Brain microvascular endothelial cell (primary cell): ENCODE measurements around the gene CCM2.

Source experiments
- DNase-seq: peaks from one replicate; pipeline ENCODE4 v3.0.0-alpha.2; 2020
- H3K27ac ChIP-seq: fragments of 250-450 bp; sonication (Bioruptor Pico); 2 replicates; pipeline ENCODE4 v1.5.1; 2020; ENCODE audit warnings: mild to moderate bottlenecking, moderate library complexity
- H3K27me3 ChIP-seq: fragments of 250-450 bp; sonication (Bioruptor Pico); replicated peaks from 2 replicates; pipeline ENCODE4 v1.5.1; 2020; ENCODE audit warnings: mild to moderate bottlenecking
- H3K36me3 ChIP-seq: fragments of 250-450 bp; sonication (Bioruptor Pico); replicated peaks from 2 replicates; pipeline ENCODE4 v1.5.1; 2020; ENCODE audit warnings: mild to moderate bottlenecking
- H3K4me3 ChIP-seq: 2 replicates; pipeline ENCODE4 v1.5.1; 2011; ENCODE audit warnings: low read depth, mild to moderate bottlenecking, control low read depth, low read length, moderate library complexity
- CTCF ChIP-seq: IDR thresholded peaks from 2 replicates; pipeline ENCODE4 v1.5.1; 2011; ENCODE audit warnings: low read depth, mild to moderate bottlenecking, moderate library complexity, low read length, control low read depth, inconsistent platforms; ENCODE audit errors: missing control alignments
- in situ Hi-C: cut with HindIII; loops from 2 replicates; pipeline ENCODE4 v1.10.0; 2017; ENCODE audit warnings: low sequenced_read_pairs, low pct_ligation_motif_present

CCM2 gene

GRCh38 chr7:45092931-45093235 is 92.9 kb downstream of the CCM2 start:
- in situ Hi-C loops, result no loop called here
- no peaks in the 10 kb centered on the region for H3K36me3 ChIP-seq
- no peak overlapping the region for H3K4me3 ChIP-seq
- no peaks in the 10 kb centered on the region for H3K27me3 ChIP-seq
- H3K27ac ChIP-seq, result no peak overlapping the region
- no peak for TF ChIP-seq CTCF
- DNase-seq, result no peak

- H3K36me3 ChIP-seq, result peaks cover 53% of the 10 kb centered on the region
- in situ Hi-C loops, result no loop called here
Observed at GRCh38 chr7:45098983-45099839, 99.2 kb downstream of the CCM2 start.

GRCh38 chr7:45099891-45100760 is 100.1 kb downstream of the CCM2 start:
- H3K27ac ChIP-seq, result no peak overlapping the region
- no peaks in the 10 kb centered on the region for H3K27me3 ChIP-seq
- TF ChIP-seq CTCF, result no peak
- peaks cover 62% of the 10 kb centered on the region for H3K36me3 ChIP-seq
- no peak overlapping the region for H3K4me3 ChIP-seq
- in situ Hi-C loops, result no loop called here
- no peak for DNase-seq

More at GRCh38 chr7:45098983-45099839, 99.2 kb downstream of the CCM2 start:
- DNase-seq, result no peak
- Histone ChIP-seq H3K4me3 (no peak overlapping the region), H3K27ac (no peak overlapping the region), H3K27me3 (no peaks in the 10 kb centered on the region)
- no peak for TF ChIP-seq CTCF

GRCh38 chr7:45100761-45101480 is 100.9 kb downstream of the CCM2 start:
- Histone ChIP-seq H3K36me3 (peaks cover 70% of the 10 kb centered on the region), H3K4me3 (no peak overlapping the region), H3K27me3 (no peaks in the 10 kb centered on the region), H3K27ac (no peak overlapping the region)
- in situ Hi-C loops, result no loop called here
- no peak for TF ChIP-seq CTCF
- DNase-seq, result no peak

- Histone ChIP-seq H3K4me3 (no peak overlapping the region), H3K36me3 (peaks cover 79% of the 10 kb centered on the region), H3K27ac (no peak overlapping the region), H3K27me3 (no peaks in the 10 kb centered on the region)
- in situ Hi-C loops, result no loop called here
- TF ChIP-seq CTCF, result no peak
- DNase-seq, result no peak
Observed at GRCh38 chr7:45101748-45102147, 101.7 kb downstream of the CCM2 start.
